Stimulated activated CD4-positive, alpha-beta T cell treated with anti-CD3 and anti-CD28 coated beads, Interleukin-4, amount 100 ng/mL, for 48 hours (primary cell): ENCODE results near the gene WDR59.
A peak's percentile ranks its signal among the peaks of the same experiment; 100 is the strongest.

Source experiments
- DNase-seq, 2 donors: peaks; one replicate each; pipeline ENCODE4 v3.0.0-alpha.2; 2020; ENCODE audit warnings: low read depth in 2 of 2

The WDR59 gene

GRCh38 chr16:74984194-74984528, 762 bp downstream of the WDR59 start:
- peak in 1 of 2 donors; percentile 19 for DNase-seq

- DNase-seq, result no peak
These were observed 2.7 kb downstream of the WDR59 start for GRCh38 chr16:74982256-74982655.

GRCh38 chr16:74975591-74975990, 9.3 kb downstream of the WDR59 start:
- DNase-seq, result no peak

DNA sequence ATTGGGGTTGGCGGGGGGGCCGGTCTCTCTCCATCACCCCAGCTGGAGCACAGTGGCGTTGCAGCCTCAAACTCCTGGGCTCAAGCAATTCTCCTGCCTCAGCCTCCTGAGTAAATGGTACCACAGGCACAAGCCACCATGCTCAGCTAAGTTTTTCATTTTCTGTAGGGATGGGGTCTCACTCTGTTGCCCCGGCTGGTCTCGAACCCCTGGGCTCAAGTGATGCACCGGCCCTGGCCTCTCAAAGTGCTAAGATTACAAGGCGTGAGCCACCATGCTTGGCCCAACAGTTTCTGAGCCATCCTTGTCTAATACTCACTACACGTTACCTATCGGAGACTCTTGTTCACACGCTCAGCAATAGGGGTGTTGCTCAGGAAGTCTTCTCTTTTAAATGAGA, 11.6 kb downstream of the WDR59 start:
- no peak for DNase-seq

DNA sequence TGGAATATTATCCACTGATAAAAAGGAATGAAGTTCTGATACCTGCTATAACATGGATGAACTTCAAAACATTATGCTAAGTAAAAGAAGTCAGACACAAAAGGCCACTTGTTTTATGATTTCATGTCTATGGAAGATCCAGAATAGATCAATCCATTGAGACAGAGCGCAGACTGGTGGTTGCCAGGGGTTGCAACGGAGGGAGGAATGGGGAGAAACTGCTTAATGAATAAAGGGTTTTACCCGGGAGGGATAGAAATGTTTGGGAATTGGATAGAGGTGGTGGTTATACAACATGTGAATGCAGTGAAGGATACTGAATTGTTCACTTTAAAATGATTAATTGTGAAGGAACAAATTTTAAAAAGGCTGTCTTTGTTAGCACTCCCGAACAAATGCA, 30.2 kb downstream of the WDR59 start:
- DNase-seq, result no peak

DNA sequence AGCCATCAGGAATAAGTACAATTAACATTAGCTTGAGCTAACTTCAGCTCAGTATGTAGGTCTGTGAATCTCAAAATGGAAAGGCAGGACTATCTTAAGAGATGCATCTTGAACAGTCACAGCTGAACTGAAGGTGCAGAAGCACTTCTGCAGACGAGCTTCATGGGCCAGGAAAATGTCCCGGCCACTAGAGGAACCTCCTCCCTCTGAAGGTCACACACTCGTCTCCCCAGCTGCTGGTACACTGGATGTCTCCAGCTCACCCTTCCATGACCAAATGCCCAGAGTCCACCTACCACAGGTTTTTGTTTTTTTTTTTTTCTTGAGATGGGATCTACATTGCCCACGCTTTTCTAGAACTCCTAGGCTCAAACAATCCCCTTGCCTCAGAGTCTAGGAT, 33.2 kb downstream of the WDR59 start:
- DNase-seq, result no peak

DNA sequence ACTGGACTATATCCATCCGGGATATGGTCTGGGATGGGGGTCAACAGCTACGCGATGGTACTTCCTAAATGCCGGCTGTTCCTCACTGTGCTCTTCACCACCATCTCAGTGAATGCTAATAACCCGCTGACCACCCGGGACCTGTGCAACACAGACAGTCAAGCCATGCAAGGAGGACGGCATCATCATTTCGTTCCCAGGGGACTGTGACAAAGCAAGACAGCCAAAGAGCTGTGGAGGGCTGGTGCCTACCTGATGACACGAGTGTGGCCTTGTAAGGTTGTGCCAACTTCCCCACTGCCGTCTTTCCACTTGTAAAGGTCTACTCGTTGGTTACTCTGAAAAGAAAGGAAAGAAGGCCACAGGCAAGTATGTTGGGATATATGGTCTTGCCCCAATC, 33.7 kb downstream of the WDR59 start:
- no peak for DNase-seq

DNA sequence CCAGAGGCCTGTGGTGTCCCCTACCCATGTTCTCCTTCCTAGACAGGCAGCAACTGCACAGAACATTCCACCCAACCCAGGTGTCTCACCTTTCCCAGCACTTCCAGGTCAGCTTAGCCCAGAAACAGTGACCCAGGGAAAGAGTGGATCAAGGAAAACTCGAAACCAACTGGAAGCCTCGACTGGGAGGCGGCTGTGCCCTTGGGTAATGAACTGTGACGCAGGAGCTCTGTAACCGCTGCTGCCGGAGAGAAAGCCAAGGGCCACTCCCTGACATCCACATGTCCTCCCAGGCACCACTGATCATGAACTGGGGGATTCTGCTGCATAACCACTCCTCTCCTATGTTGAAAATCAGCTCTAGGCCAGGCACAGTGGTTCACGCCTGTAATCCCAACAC, 34.4 kb downstream of the WDR59 start:
- no peak for DNase-seq

GRCh38 chr16:74949309-74949708, 35.6 kb downstream of the WDR59 start:
- no peak for DNase-seq

- no peak for DNase-seq
These were observed 40.5 kb downstream of the WDR59 start for GRCh38 chr16:74944466-74944865.

GRCh38 chr16:74942977-74943918, 41.7 kb downstream of the WDR59 start:
- DNase-seq, result no peak

GRCh38 chr16:74942566-74942965, 42.4 kb downstream of the WDR59 start:
- no peak for DNase-seq

DNA sequence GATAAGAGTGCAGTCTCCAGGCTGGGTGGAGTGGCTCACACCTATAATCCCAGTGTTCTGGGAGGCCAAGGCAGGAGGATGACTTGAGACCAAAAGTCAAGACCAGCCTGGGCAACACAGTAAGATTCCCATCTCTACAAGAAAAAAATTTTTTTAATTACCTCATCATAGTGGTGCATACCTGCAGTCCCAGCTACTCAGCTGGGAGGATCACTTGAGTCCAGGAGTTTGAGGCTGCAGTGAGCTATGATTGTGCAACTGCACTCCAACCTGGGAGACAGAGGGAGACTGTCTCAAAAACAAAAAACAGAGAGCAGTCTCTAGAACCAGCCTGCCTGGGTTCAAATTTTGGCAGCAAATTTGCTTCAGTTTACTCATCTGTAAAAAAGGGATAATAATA, 45.2 kb downstream of the WDR59 start:
- DNase-seq, result no peak

GRCh38 chr16:74936902-74937560, 47.9 kb downstream of the WDR59 start:
- peak in 1 of 2 donors; percentile 14 for DNase-seq

- no peak for DNase-seq
These were observed 53.5 kb downstream of the WDR59 start for GRCh38 chr16:74931445-74931844.

DNA sequence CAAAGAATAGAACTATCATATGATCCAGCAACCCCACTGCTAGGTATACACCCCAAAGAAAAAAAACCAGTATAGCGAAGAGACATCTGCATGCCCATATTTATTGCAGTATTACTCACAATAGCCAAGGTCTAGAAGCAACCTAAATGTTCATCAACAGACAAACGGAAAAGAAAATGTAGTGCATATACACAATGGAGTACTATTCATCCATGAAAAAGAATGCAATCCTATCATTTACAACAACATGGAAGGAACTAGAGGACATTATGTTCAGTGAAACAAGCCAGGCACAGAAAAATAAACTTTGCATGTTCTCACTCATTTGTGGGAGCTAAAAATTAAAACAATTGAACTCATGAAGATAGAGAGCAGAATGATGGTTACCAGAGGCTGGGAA, 55.3 kb downstream of the WDR59 start:
- DNase-seq, result no peak

DNA sequence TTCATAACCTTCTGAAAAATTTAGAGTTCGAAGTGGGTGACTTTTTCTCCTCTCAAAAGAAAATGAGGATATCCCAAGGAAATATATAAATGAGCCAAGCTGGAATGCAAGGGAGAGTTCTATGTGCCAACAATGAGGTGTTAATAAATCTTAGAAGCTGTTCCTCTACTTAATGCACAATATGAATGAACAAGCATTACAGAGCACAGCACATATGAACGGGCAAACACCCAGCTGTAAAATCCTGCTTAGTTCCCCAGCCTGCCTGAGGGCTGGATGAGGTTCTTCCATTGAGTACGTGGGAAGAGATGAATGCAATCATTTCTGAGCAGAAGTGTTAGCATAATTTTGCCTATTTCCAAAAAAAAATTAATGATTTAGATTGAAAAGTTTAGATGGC, 58.1 kb downstream of the WDR59 start:
- no peak for DNase-seq

DNA sequence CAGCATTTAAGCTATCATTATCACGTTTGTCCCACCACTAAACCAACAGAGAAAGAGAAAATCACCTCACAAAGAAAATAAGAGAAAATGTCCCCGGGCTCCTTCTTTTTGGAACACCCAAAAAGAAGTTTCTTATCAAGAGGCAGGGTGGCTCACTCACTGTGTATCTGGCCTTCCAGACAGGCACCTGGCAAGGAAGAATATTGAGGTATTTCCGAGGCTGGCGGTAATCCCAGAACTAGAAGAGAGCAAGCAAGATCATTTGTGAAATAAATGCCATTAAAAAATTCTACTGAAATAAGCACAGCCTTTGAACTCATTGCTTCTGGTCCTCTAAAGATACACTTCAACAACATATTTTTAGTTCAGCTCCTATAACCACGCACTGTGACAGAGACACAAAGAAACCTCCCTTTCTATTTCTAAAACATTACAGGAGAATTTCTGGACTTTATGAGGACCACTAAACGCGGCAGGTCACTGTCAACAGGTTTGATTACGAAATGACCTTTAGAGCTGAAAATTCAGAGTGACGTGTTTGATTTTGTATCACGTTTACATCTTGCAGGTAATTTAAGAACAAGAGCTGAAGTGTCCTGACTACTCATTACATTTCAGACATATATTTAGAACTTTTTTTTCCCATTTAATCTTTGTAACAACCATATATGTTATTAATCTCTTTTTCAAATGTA, 61.0 kb downstream of the WDR59 start:
- DNase-seq, result no peak

GRCh38 chr16:74922150-74923138, 62.5 kb downstream of the WDR59 start:
- no peak for DNase-seq

DNA sequence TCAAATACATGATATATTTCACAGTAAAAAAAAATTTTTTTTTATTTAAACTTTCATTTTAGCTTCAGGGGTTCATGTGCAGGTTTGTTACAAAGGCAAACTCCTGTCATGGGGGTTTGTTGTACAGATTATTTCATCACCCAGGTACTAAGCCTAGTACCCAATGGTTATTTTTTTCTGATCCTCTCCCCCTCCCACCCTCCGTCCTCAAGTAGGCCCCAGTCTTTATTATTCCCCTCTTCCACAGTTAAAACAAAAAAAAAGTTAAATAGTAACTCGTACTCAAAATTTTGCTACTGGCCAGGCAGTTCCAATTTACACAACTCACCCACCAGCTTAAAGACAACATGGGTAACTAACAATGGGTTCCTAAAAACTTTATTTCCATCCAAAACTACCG, 63.9 kb downstream of the WDR59 start:
- no peak for DNase-seq

GRCh38 chr16:74909665-74910064, 75.3 kb downstream of the WDR59 start:
- no peak for DNase-seq
